Testis (tissue), 3 donors: Measurements from ENCODE around the gene CNPY4. TPM values are rescaled to one million over a fixed set of nuclear protein-coding genes. Genes with fewer than 3 reads are reported as not detected.

Experiments used
- DNase-seq: peaks from one replicate; pipeline ENCODE4 v3.0.0-alpha.2; 2019
- H3K27ac ChIP-seq, 2 donors: fragments of 200-600 bp; sonication (generic); one replicate each; pipeline ENCODE4 v1.5.1; 2019
- H3K27me3 ChIP-seq: fragments of 200-600 bp; sonication (generic); one replicate; pipeline ENCODE4 v1.5.1; 2019
- H3K36me3 ChIP-seq: fragments of 200-600 bp; sonication (generic); one replicate; pipeline ENCODE4 v1.5.1; 2017; ENCODE audit warnings: low read depth; ENCODE audit errors: missing control alignments
- H3K4me1 ChIP-seq: fragments of 200-600 bp; sonication (generic); one replicate; pipeline ENCODE4 v1.5.1; 2019
- H3K4me3 ChIP-seq, 2 donors: fragments of 200-600 bp; sonication (generic); one replicate each; pipeline ENCODE4 v1.5.1; 2017 to 2019
- H3K9me3 ChIP-seq: fragments of 200-600 bp; sonication (generic); one replicate; pipeline ENCODE4 v1.5.1; 2017
- POLR2A ChIP-seq: fragments of 450-650 bp; IDR thresholded peaks from one replicate; pipeline ENCODE4 v1.6.1; 2017; ENCODE audit warnings: antibody characterized with exemption, mild to moderate bottlenecking, moderate library complexity
- WGBS, 2 donors: methylation state at CpG; one replicate each; pipeline ENCODE4 v1.1.5; 2018; 5-methylcytosine and 5-hydroxymethylcytosine counted together
- intact Hi-C: fragments of 100-400 bp; cut with DNase I; formaldehyde crosslinking; loops from one replicate; pipeline ENCODE4 v1.15.1; 2023; ENCODE audit warnings: low total_unique reads
- polyA plus RNA-seq: library from polyadenylated mRNA; stranded (reverse); fragments of 350-450 nt; fragmentation: Illumina TruSeq; extraction: RNeasy Lipid Tissue Mini Kit (QIAGEN cat#74804); gene quantifications from one replicate; pipeline ENCODE4 v1.2.3, GENCODE V29; 2014; ENCODE audit warnings: low read depth, low replicate concordance; ENCODE audit not compliant: insufficient read depth
- total RNA-seq, 2 donors: library from RNA; depleted of rRNA; stranded (reverse); fragments of >200 nt; gene quantifications; one replicate each; pipeline ENCODE4 v1.2.3, GENCODE V29; 2016
- TF ChIP-seq, protein P1 (sequence below), 3 experiments: fragments of 450-650 bp in 2 of 3; fragments of 200-600 bp in 1 of 3; sonication (generic) in 1 of 3; IDR thresholded peaks; one replicate each; pipeline ENCODE4 v1.5.1; 2016 to 2019; ENCODE audit warnings: antibody characterized with exemption in 3 of 3, mild to moderate bottlenecking in 2 of 3, moderate library complexity in 1 of 3

CNPY4 gene
- total and polyA plus RNA-seq, 3 donors from 2014 or later, result 14.3 to 22.2 (median 19.3) TPM

DNA sequence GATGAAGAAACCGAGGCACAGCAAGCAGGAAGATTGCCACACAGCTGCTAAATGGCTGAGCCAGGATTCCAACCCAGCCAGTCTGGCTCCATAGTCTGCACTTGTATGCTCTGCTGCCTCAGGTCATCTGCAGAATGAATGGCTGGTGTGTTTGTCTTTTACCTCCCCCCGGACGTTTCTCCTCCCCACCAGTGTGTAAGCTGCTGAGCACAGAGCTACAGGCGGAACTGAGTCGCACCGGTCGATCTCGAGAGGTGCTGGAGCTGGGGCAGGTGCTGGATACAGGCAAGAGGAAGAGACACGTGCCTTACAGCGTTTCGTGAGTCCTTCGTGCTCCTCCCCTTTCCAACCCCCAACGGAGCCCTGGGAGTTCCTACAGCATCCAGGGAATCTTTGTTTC lies 2.6 kb downstream of the CNPY4 start:
- Histone ChIP-seq H3K9me3 (no peaks in the 10 kb centered on the region), H3K36me3 (no peaks in the 10 kb centered on the region), H3K27ac (no peak overlapping the region), H3K4me1 (peaks cover 15% of the 10 kb centered on the region), H3K27me3 (no peaks in the 10 kb centered on the region), H3K4me3 (no peak overlapping the region)
- intact Hi-C loops, result no loop called here
- 65 to 66% methylated on average over 13 of the region's 13 CpGs for WGBS, 2 donors
- no peak for DNase-seq
- no peak for TF ChIP-seq POLR2A
- TF ChIP-seq, protein P1, sequence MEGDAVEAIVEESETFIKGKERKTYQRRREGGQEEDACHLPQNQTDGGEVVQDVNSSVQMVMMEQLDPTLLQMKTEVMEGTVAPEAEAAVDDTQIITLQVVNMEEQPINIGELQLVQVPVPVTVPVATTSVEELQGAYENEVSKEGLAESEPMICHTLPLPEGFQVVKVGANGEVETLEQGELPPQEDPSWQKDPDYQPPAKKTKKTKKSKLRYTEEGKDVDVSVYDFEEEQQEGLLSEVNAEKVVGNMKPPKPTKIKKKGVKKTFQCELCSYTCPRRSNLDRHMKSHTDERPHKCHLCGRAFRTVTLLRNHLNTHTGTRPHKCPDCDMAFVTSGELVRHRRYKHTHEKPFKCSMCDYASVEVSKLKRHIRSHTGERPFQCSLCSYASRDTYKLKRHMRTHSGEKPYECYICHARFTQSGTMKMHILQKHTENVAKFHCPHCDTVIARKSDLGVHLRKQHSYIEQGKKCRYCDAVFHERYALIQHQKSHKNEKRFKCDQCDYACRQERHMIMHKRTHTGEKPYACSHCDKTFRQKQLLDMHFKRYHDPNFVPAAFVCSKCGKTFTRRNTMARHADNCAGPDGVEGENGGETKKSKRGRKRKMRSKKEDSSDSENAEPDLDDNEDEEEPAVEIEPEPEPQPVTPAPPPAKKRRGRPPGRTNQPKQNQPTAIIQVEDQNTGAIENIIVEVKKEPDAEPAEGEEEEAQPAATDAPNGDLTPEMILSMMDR (IDR thresholded peaks at IDR 0.05), result no peak

DNA sequence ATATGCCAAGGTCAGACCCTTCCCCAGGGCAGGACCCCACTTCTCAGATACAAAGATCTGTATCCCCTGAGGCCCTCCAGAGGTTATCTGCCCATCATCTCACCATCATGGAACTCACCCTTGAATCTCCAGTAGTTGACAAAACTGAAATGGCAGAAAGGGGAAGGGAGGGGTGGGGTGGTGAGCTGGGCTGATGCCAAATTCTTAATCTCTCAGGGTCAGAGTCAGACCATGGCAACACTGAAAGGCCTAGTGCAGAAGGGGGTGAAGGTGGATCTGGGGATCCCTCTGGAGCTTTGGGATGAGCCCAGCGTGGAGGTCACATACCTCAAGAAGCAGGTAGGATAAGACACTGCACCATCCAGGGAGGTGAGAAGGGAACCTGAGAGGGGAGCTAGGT lies 3.1 kb downstream of the CNPY4 start:
- Histone ChIP-seq H3K36me3 (no peaks in the 10 kb centered on the region), H3K27me3 (no peaks in the 10 kb centered on the region), H3K4me3 (no peak overlapping the region), H3K27ac (no peak overlapping the region), H3K4me1 (peaks cover 15% of the 10 kb centered on the region), H3K9me3 (no peaks in the 10 kb centered on the region)
- no peak for TF ChIP-seq POLR2A
- TF ChIP-seq, protein P1 (IDR thresholded peaks at IDR 0.05), result no peak
- 69 to 100% methylated on average over 1 of the region's 1 CpG for WGBS, 2 donors
- no peak for DNase-seq
- intact Hi-C loops, result no loop called here

DNA sequence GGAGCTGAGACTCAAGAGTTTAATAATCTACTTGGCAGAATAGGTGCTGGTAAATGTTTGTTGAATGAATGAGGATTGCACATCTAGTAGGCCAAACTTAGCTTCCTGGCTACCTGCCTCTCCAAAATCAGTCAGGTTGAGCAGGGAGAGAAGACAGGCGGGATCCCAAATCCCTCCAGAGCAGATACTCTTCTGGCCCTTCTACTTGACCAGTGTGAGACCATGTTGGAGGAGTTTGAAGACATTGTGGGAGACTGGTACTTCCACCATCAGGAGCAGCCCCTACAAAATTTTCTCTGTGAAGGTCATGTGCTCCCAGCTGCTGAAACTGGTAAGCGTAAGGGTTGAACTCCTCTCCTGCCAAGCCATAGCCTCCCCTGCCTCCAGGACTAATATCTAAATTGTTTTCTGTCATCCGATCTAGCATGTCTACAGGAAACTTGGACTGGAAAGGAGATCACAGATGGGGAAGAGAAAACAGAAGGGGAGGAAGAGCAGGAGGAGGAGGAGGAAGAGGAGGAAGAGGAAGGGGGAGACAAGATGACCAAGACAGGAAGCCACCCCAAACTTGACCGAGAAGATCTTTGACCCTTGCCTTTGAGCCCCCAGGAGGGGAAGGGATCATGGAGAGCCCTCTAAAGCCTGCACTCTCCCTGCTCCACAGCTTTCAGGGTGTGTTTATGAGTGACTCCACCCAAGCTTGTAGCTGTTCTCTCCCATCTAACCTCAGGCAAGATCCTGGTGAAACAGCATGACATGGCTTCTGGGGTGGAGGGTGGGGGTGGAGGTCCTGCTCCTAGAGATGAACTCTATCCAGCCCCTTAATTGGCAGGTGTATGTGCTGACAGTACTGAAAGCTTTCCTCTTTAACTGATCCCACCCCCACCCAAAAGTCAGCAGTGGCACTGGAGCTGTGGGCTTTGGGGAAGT lies 5.1 kb downstream of the CNPY4 start:
- H3K27ac ChIP-seq, result no peak overlapping the region
- intact Hi-C loops, result loop anchor here (5.0 kb wide), 1 partner anchor 37 kb away; the partner anchor contains the start of gene COPS6
- peaks cover 17% of the 10 kb centered on the region for H3K4me1 ChIP-seq
- H3K9me3 ChIP-seq, result no peaks in the 10 kb centered on the region
- H3K36me3 ChIP-seq, result no peaks in the 10 kb centered on the region
- H3K4me3 ChIP-seq, result no peak overlapping the region
- DNase-seq, result no peak
- no peaks in the 10 kb centered on the region for H3K27me3 ChIP-seq
- no peak for TF ChIP-seq POLR2A
- TF ChIP-seq, protein P1 (IDR thresholded peaks at IDR 0.05), result no peak
- WGBS, 2 donors, result 67 to 83% methylated on average over 4 of the region's 4 CpGs

DNA sequence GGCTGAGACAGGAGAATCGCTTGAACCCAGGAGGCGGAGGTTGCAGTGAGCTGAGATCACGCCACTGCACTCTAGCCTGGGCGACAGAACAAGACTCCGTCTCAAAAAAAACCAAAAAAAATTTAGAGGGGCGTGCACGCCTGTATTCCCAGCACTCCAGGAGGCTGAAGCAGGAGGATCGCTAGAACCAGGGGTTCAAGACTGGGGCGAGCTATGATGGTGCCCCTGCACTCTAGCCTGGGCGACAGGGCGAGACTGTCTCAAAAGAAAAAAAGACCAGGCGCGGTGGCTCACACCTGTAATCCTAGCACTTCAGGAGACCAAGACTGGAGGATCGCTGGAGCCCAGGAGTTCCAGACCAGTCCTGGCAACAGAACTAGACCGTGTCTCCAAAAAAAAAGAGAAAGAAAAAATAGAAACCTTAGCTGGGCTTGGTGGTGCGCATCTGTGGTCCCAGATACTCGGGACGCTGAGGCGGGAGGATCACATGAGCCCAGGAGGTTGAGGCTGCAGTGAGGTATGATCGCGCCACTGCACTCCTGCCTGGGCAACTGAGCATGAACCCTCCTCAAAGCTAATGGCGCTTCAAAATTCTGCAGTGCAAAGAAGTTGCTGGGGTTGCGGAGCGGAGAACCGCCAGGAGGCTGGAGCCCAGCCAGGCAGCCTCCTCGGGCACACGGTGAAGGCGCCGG lies 7.0 kb downstream of the CNPY4 start:
- TF ChIP-seq POLR2A, result no peak
- TF ChIP-seq, protein P1 (IDR thresholded peaks at IDR 0.05), result no peak
- H3K27ac ChIP-seq, result peak overlapping the region; percentile 87 to 97
- intact Hi-C loops, result loop anchor here (5.0 kb wide), 1 partner anchor 39 kb away; the partner anchor contains the start of gene COPS6

More for the DNA sequence above, 7.0 kb downstream of the CNPY4 start:
- no peaks in the 10 kb centered on the region for H3K9me3 ChIP-seq
- peak overlapping the region; percentile 68 to 75 for H3K4me3 ChIP-seq
- H3K27me3 ChIP-seq, result no peaks in the 10 kb centered on the region
- H3K4me1 ChIP-seq, result peaks cover 13% of the 10 kb centered on the region
- H3K36me3 ChIP-seq, result no peaks in the 10 kb centered on the region
- 9 to 13% methylated on average over 22 to 29 of the region's 29 CpGs for WGBS, 2 donors
- no peak for DNase-seq
